Muscle of leg (tissue), 11 donors: ENCODE results near the gene RNF123. TPM values are rescaled to one million over a fixed set of nuclear protein-coding genes. Genes with fewer than 3 reads are reported as not detected.

Source experiments
- DNase-seq: peaks from one replicate; pipeline ENCODE4 v3.0.0; 2013
- H3K27ac ChIP-seq: one replicate; pipeline ENCODE4 v1.5.1; 2013; ENCODE audit warnings: mild to moderate bottlenecking, low read length, control low read depth
- H3K27me3 ChIP-seq: one replicate; pipeline ENCODE4 v1.6.1; 2013; ENCODE audit warnings: low read length; ENCODE audit not compliant: control insufficient read depth, insufficient read depth
- H3K36me3 ChIP-seq: one replicate; pipeline ENCODE4 v1.6.1; 2013; ENCODE audit warnings: low read length; ENCODE audit not compliant: control insufficient read depth, insufficient read depth
- H3K4me1 ChIP-seq: one replicate; pipeline ENCODE4 v1.6.1; 2013; ENCODE audit warnings: low read length; ENCODE audit not compliant: control insufficient read depth, insufficient read depth
- H3K4me3 ChIP-seq: one replicate; pipeline ENCODE4 v1.5.1; 2013; ENCODE audit warnings: low read length, control low read depth
- H3K9me3 ChIP-seq: replicated peaks from 2 replicates; pipeline ENCODE4 v1.6.1; 2013; ENCODE audit warnings: low read depth, low read length; ENCODE audit not compliant: control insufficient read depth
- WGBS: methylation state at CpG from one replicate; pipeline ENCODE4 v1.1.5; 2013; ENCODE audit warnings: missing lambda C conversion rate; ENCODE audit not compliant: insufficient coverage; 5-methylcytosine and 5-hydroxymethylcytosine counted together
- polyA plus RNA-seq, 8 donors: library from polyadenylated mRNA; unstranded; fragments of 120-200 nt; gene quantifications; one replicate each; pipeline versions ENCODE4 v1.2.1 to v1.2.3, GENCODE V29; 2013; ENCODE audit warnings: inconsistent platforms in 1 of 8, low replicate concordance in 1 of 8; ENCODE audit not compliant: insufficient read length in 8 of 8, insufficient read depth in 1 of 8
- total RNA-seq: library from RNA; stranded (reverse); fragments of 120-200 nt; gene quantifications from one replicate; pipeline ENCODE4 v1.2.4, GENCODE V29; 2013

Gene RNF123
- total and polyA plus RNA-seq, 9 donors, result 20.4 to 46.5 (median 36.9) TPM

DNA sequence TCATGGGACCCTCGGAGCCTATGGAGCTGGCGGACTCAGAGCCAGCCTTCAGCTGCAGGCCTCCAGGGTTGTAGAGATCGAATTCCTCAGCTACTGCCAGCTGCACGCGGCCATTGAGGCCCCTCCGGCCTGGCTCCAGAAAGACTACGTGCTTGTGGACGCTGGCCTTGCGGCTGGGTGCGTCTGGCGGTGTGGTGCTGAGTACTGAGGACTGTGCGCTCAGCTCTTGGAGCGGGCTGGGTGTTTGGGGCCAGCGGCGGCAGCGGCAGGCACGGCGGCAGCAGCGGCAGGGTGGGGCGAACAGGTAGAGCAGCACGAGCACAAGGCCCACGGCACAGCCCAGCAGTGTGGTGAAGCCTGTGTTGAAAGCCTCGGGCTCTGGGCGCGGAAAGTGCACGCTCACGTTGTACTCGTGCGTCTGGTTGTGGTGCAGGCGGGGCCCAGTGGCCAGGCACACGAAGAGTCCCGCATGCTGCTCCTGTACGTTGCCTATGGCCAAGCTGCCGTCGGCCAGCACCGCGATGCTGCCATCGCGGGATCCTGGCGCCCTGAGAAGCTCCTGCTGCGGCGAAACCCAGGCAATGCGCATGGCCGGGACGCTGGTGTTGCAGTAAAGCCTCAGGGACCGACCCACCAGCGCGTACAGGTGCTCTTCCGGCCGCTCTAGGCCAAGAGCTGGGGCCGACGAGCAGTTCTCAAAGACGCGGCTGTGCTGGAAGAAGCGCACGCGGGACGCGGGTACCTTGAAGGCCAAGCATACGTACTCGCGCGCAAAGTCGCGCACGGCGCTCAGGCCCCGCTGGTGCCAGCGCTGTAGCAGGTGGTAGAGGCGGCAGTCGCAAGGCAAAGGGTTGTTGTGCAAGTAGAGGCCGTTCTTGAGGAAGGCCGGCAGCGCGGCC is 28.9 kb downstream of the RNF123 start:
- Histone ChIP-seq H3K4me1 (peaks cover 43% of the 10 kb centered on the region), H3K4me3 (peak overlapping the region; percentile 62), H3K27me3 (peaks cover 6% of the 10 kb centered on the region), H3K27ac (peak overlapping the region; percentile 29), H3K9me3 (no peaks in the 10 kb centered on the region), H3K36me3 (peaks cover 48% of the 10 kb centered on the region)
- peak; percentile 53 for DNase-seq
- 51% methylated on average over 75 of the region's 75 CpGs for WGBS

DNA sequence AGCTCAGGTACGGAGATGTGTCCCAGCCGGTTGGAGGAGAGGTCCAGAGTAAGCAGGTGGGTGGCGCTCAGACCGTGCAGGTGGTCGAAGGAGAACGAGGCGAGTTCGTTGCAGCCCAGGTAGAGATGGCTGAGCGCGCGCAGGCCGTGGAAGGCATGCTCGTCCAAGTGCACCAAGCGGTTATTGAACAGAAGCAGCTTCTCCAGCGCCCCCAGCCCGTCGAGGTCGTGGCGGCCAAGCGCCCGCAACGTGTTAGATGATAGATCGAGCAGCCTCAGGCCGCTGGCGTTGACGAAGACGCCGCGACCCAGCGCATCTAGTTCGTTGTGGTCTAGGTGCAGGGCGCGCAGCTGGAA is 29.5 kb downstream of the RNF123 start:
- Histone ChIP-seq H3K27ac (no peak overlapping the region), H3K36me3 (peaks cover 48% of the 10 kb centered on the region), H3K4me1 (peaks cover 45% of the 10 kb centered on the region), H3K9me3 (no peaks in the 10 kb centered on the region), H3K4me3 (peak overlapping the region; percentile 62), H3K27me3 (peaks cover 6% of the 10 kb centered on the region)
- WGBS, result 3% methylated on average over 33 of the region's 33 CpGs
- DNase-seq, result no peak

DNA sequence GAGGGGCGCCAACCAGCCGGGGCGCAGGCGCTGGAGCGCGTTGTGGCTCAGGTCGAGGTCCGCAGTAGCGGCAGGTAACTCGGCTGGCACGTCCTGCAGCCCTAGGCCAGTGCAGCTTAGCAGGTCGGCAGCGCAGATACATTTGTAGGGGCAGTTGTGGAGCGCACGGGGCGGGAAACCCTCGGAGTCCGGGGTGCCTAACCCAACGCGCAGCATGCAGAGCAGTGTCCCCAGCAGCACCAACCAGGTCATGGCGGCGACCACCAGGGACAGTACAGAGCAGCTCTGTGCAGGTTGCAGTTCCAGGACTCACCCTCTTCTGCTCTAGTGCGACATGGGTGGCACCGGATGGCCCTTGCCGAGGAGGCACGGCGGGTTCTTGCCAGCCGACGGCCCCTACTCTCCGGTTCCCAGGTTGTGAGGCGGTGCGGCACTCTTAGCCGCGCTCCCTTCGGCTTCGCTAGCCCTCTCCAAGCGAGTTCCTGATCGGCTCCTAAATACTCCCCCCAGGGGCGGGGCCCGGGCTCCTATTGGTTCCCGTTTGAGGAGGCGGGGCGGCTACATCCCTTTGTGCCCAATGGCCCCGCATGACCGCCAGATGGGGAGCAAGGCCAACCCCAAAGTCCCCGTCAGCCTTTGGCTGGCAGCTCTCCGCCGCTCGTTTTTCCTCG is 30.0 kb downstream of the RNF123 start, which contains the start of gene AMIGO3:
AMIGO3 (minus strand) TSS at position 471 of the 671 bp plus-strand sequence; CDS start at position 252, 219 bp downstream.
- peaks cover 44% of the 10 kb centered on the region for H3K36me3 ChIP-seq

DNA sequence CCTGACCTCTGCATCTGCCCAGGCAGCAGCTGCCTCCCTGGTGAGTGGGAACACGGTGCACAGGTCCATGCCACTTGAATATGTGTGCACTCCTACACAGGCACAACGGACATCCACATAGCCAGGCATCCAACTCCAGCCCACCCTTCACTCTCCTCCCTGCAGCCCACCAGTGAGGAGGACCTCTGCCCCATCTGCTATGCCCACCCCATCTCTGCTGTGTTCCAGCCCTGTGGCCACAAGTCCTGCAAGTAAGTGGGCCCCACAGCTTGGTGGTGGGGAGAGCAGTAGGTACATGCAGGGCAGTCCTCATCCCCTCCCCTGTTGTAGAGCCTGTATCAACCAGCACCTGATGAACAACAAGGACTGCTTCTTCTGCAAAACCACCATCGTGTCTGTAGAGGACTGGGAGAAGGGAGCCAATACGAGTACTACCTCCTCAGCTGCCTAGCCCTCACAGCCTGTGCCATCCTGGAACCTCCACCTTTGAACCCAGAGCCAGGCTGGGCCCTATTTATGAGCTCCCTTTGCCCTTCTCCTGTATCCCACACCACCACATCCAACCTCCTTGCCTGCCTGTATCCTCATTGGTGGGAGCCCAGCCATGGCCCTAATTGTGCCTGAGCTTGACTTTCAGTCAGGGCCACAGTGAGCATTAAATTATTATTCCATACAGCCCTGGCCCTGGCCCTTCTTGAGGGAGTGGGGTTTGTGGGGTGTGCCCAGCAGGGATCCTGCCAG is 31.7 kb downstream of the RNF123 start:
- WGBS, result 75% methylated on average over 1 of the region's 4 CpGs
- H3K36me3 ChIP-seq, result peaks cover 47% of the 10 kb centered on the region
- H3K9me3 ChIP-seq, result no peaks in the 10 kb centered on the region
- no peak overlapping the region for H3K4me3 ChIP-seq
- H3K27ac ChIP-seq, result no peak overlapping the region
- H3K27me3 ChIP-seq, result peaks cover 6% of the 10 kb centered on the region
- H3K4me1 ChIP-seq, result peaks cover 52% of the 10 kb centered on the region
- no peak for DNase-seq

More for the DNA sequence above, 30.0 kb downstream of the RNF123 start, which contains the start of gene AMIGO3:
- WGBS, result under 1% methylated on average over 46 of the region's 50 CpGs
- peak; percentile 96 for DNase-seq
- Histone ChIP-seq H3K27me3 (peaks cover 6% of the 10 kb centered on the region), H3K27ac (peak within 1 kb of the TSS; percentile 81), H3K4me1 (peaks cover 47% of the 10 kb centered on the region), H3K9me3 (no peaks in the 10 kb centered on the region), H3K4me3 (peak within 1 kb of the TSS; percentile 62)

DNA sequence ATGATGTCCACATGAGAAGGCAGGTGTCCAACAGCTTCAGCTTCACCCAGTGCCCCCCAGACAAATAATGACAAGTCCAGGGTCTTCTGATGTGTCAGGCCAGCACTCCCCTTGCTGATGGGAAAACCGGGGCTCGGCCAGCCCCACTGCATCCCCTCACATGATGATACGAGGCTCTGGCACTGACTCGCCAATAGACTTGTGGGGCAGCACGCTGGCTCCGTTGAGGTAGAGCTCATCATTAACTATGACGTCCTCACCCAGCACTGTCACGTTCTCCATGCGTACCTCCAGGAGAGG is 32.2 kb downstream of the RNF123 start:
- H3K27ac ChIP-seq, result no peak overlapping the region
- H3K4me1 ChIP-seq, result peaks cover 52% of the 10 kb centered on the region
- no peaks in the 10 kb centered on the region for H3K9me3 ChIP-seq
- peaks cover 6% of the 10 kb centered on the region for H3K27me3 ChIP-seq
- H3K4me3 ChIP-seq, result no peak overlapping the region
- H3K36me3 ChIP-seq, result peaks cover 47% of the 10 kb centered on the region
- 91% methylated on average over 9 of the region's 9 CpGs for WGBS
- DNase-seq, result no peak

DNA sequence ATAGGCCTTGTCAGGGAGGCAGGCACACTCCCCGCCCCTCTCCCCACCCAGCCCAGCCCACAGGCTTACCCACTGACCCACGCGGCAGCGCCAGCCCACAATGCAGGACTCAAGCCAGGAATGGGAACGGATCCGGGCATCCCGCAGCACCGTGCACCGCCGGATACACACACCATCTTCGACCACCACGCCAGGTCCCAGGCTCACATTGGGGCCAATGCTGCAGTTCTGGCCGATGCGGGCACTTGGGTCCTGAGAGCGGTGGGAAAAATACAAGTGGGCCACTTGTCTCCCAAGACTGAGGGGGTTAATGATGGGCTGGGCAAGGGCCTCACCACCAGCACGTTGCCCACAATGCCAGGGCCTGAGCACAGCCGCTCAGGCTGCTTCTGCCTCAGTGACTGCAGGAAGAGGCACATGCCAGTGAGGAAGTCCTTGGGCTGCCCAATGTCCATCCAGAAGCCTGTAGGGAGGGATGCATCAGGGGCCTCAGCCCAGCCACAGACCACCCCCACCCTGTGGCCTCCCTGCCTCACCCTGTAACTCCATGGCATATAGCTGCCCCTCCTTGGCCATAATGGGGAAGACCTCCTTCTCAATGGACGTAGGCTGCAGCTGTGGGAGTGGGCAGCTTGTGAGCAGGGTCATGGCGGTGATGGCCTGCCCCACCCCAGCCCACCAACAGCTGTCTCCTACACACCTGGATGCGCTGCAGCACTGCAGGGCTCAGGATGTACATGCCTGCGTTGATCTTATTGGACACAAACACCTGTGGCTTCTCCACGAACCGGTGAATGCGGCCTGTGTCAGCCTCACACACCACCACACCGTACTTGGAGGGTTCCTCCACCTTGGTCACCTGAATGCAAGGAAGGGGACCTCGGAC is 32.8 kb downstream of the RNF123 start:
- WGBS, result 92% methylated on average over 20 of the region's 26 CpGs

DNA sequence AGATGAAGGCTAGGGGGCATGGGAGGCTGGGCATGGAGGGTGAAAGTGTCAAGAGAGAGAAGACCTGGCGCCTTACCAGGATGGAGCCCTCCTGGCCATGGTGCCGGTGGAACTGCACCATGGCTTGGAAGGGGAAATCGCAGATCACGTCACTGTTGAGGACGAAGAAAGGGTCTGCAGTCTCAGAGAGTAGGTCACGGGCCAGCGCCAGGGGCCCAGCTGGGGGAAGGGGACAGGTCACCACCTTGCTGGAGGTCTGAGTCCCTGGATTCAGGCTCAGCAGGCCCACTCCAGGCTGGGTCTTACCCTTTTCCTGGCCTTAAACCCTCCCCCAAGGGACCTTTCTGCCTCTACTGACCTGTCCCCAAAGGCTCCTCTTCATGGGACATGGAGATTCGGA is 33.5 kb downstream of the RNF123 start:
- WGBS, result 71% methylated on average over 6 of the region's 8 CpGs
- H3K9me3 ChIP-seq, result no peaks in the 10 kb centered on the region
- H3K4me1 ChIP-seq, result peaks cover 40% of the 10 kb centered on the region
- DNase-seq, result peak; percentile 33
- peak overlapping the region; percentile 93 for H3K27ac ChIP-seq
- H3K36me3 ChIP-seq, result peaks cover 54% of the 10 kb centered on the region
- H3K4me3 ChIP-seq, result peak overlapping the region; percentile 99
- peaks cover 6% of the 10 kb centered on the region for H3K27me3 ChIP-seq

More for the DNA sequence above, 32.8 kb downstream of the RNF123 start:
- H3K9me3 ChIP-seq, result no peaks in the 10 kb centered on the region
- H3K4me1 ChIP-seq, result peaks cover 47% of the 10 kb centered on the region
- peaks cover 47% of the 10 kb centered on the region for H3K36me3 ChIP-seq
- no peak for DNase-seq
- H3K27me3 ChIP-seq, result peaks cover 6% of the 10 kb centered on the region
- H3K27ac ChIP-seq, result no peak overlapping the region
- H3K4me3 ChIP-seq, result no peak overlapping the region

DNA sequence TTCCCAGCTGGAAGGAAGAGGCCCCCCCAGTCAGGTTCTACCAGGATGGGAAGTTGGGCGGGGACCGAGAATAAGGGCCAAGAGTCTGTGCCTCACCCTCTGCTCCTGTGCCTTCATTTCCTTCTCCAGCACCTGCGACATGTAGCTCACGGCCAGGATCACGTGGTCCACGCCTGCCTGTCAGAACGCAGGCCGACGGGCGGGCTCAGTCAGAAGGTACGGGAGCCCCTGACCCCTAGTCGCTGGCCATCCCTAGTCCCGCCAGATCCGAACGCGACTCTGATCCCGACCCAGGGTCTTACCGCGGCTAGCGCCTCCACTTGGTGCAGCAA is 33.9 kb downstream of the RNF123 start:
- H3K27me3 ChIP-seq, result peaks cover 5% of the 10 kb centered on the region
- peak; percentile 58 for DNase-seq
- peak overlapping the region; percentile 93 for H3K27ac ChIP-seq
- H3K9me3 ChIP-seq, result no peaks in the 10 kb centered on the region
- peak overlapping the region; percentile 99 for H3K4me3 ChIP-seq
- H3K4me1 ChIP-seq, result peaks cover 36% of the 10 kb centered on the region
- WGBS, result 0% methylated on average over 19 of the region's 20 CpGs
- H3K36me3 ChIP-seq, result peaks cover 58% of the 10 kb centered on the region

DNA sequence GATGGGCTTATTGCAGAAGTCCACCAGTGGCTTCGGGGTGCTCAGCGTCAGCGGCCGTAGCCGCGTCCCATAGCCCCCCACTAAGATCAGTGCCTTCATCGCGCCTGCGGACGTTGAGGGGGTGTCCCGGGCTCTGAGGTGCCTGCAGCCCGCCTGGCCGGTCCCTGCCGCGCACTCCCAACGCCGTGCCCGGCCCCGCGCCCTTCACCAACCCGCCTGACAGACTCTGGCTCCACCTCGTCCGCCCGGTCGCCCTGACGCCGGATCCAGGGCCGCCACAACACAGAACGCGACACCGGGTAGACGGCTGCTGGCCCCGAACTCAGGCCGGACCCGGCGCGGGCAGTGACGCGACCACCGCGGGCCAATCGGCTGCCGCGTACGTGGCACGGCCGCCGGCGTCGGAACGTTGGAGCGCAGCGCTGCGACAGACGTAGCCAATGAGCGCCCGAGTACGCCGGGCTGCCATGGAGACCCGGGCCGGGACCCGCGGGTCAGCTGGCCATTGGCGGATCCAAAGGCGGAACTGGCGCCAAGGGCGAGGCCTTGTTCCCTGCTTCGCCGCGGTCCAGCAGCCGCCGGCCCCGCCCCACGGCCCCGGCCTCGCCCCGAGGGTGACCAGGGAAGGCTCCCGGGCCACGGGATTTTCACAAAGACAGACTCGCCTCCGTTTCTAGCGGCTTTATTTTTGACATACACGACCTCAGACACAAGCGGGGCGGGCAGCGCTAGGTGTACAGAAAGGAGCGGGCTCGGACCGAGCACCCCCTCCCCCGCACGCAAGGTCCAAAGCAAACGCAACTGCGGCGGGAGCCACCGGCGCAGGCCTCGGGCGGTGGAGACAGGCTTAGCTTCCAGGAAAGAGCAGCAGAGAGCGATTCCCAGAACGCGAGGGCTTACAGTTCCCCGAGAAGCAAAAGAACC is 34.5 kb downstream of the RNF123 start, which contains the start of gene GMPPB:
GMPPB (minus strand) TSS at position 324 of the 924 bp plus-strand sequence; CDS start at position 99, 225 bp downstream.
- H3K27ac ChIP-seq, result peak within 1 kb of the TSS; percentile 95
- peaks cover 62% of the 10 kb centered on the region for H3K36me3 ChIP-seq
- H3K9me3 ChIP-seq, result no peaks in the 10 kb centered on the region
- peak within 1 kb of the TSS; percentile 99 for H3K4me3 ChIP-seq
- no peaks in the 10 kb centered on the region for H3K27me3 ChIP-seq
- under 1% methylated on average over 99 of the region's 102 CpGs for WGBS
- H3K4me1 ChIP-seq, result peaks cover 30% of the 10 kb centered on the region
- DNase-seq, result peak; percentile 99
